Loucy (cell line): ENCODE data around the gene ZNF808.

ENCODE experiments used
- CTCF ChIP-seq: fragments of 200-600 bp; sonication (generic); conservative IDR thresholded peaks from 2 replicates; pipeline ENCODE4 v1.5.1; 2014; ENCODE audit warnings: mild to moderate bottlenecking, antibody characterized with exemption, low read length
- EZH2phosphoT487 ChIP-seq: fragments of 200-600 bp; IDR thresholded peaks from 2 replicates; pipeline ENCODE4 v1.6.1; 2018; ENCODE audit warnings: antibody characterized with exemption, mild to moderate bottlenecking, moderate library complexity, borderline replicate concordance

GRCh38 chr19:52520013-52520412, 7.5 kb upstream of the ZNF808 start:
- TF ChIP-seq CTCF: no peak
- TF ChIP-seq EZH2phosphoT487: no peak
